Uterus (tissue), 4 donors: Measurements from ENCODE around the gene OLIG1. TPM values are rescaled to one million over a fixed set of nuclear protein-coding genes. Genes with fewer than 3 reads are reported as not detected.

Source experiments
- DNase-seq, 2 donors: peaks; one replicate each; pipeline ENCODE4 v3.0.0-alpha.2; 2019 to 2020
- H3K27ac ChIP-seq, 2 donors: fragments of 200-600 bp; sonication (generic); 1 replicate in 1 of 2; 2 replicates in 1 of 2; pipeline ENCODE4 v1.5.1; 2016 to 2018
- H3K27me3 ChIP-seq, 2 donors: fragments of 200-600 bp; sonication (generic); one replicate each; pipeline ENCODE4 v1.5.1; 2018 to 2019; ENCODE audit warnings: control low read depth in 1 of 2
- H3K36me3 ChIP-seq, 2 donors: fragments of 200-600 bp; sonication (generic); one replicate each; pipeline ENCODE4 v1.5.1; 2019; ENCODE audit warnings: control low read depth in 1 of 2
- H3K4me1 ChIP-seq, 2 donors: fragments of 200-600 bp; sonication (generic); one replicate each; pipeline ENCODE4 v1.5.1; 2018 to 2019; ENCODE audit warnings: control low read depth in 1 of 2
- H3K4me3 ChIP-seq, 2 donors: fragments of 200-600 bp; sonication (generic); 1 replicate in 1 of 2; 2 replicates in 1 of 2; pipeline ENCODE4 v1.5.1; 2018 to 2019; ENCODE audit warnings: mild to moderate bottlenecking in 1 of 2
- H3K9me3 ChIP-seq, 2 donors: fragments of 200-600 bp; sonication (generic); one replicate each; pipeline ENCODE4 v1.5.1; 2019; ENCODE audit warnings: control low read depth in 1 of 2
- POLR2A ChIP-seq, 2 donors: fragments of 450-650 bp; IDR thresholded peaks; one replicate each; pipeline ENCODE4 v1.6.1; 2016; ENCODE audit warnings: antibody characterized with exemption in 2 of 2, mild to moderate bottlenecking in 1 of 2, moderate library complexity in 1 of 2
- intact Hi-C: fragments of 100-400 bp; cut with DNase I; formaldehyde crosslinking; loops from one replicate; pipeline ENCODE4 v1.15.1; 2023; ENCODE audit warnings: low total_unique reads
- total RNA-seq, 4 donors: library from RNA; depleted of rRNA in 3 of 4; stranded (reverse); fragments of >200 nt in 3 of 4; gene quantifications; one replicate each; pipeline versions ENCODE4 v1.1.0 to v1.2.4, GENCODE V29; 2014 to 2023
- TF ChIP-seq, protein P1 (sequence below), 4 experiments: fragments of 200-600 bp in 2 of 4; fragments of 450-650 bp in 2 of 4; sonication (generic) in 2 of 4; IDR thresholded peaks; one replicate each; pipeline ENCODE4 v1.5.1; 2016 to 2019; ENCODE audit warnings: antibody characterized with exemption in 4 of 4, mild to moderate bottlenecking in 2 of 4, moderate library complexity in 1 of 4
- donor health status: DM: yes; HTN: yes; CAD: no.

Gene OLIG1
- total RNA-seq, 4 donors from 2014 or later: not detected

DNA sequence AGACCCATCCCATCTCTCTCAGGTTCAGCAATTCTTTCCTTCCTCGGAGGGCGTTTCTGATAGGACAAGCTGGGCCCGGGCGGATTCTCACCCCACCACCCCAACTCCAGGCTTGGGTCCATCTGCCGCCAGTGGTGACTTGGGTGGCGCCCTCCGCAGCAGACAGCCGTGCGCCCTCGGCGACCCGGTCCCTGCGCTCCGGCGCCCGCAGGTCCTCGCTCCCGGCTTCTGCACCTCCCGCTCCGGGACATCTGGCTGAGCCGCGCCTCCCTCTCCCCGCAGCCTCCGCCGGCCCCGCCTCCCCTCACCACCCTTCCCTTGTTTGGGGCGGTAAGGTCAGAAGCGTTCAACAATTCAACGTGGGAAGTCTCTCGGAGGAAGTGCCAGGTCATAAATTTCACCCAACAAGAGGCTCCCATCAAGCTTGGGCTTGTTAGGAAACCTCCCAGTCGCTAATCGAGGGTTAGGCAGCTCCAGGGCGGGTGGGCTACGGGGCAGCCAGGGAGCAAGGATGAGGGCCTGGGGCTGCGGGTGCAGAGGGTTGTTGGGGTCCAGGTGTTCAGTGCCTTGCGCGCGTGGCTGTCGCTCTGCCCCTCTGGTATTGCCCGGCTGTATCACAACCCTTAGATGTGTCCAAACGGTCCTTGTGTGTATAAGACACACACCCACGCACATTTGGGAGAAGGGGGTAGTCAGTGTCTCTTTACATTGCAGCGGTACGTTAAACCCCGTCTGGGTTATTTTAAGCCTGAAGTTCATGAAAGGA is 39.8 kb downstream of the OLIG1 start:
- peaks cover 4 to 32% of the 10 kb centered on the region in 2 donors for H3K27me3 ChIP-seq
- H3K27ac ChIP-seq: no peak overlapping the region
- H3K9me3 ChIP-seq: no peaks in the 10 kb centered on the region
- DNase-seq: no peak
- no peak overlapping the region for H3K4me3 ChIP-seq
- H3K36me3 ChIP-seq: no peaks in the 10 kb centered on the region
- intact Hi-C loops: no loop called here
- H3K4me1 ChIP-seq: peaks cover 0 to 3% of the 10 kb centered on the region in 2 donors
- TF ChIP-seq, protein P1, sequence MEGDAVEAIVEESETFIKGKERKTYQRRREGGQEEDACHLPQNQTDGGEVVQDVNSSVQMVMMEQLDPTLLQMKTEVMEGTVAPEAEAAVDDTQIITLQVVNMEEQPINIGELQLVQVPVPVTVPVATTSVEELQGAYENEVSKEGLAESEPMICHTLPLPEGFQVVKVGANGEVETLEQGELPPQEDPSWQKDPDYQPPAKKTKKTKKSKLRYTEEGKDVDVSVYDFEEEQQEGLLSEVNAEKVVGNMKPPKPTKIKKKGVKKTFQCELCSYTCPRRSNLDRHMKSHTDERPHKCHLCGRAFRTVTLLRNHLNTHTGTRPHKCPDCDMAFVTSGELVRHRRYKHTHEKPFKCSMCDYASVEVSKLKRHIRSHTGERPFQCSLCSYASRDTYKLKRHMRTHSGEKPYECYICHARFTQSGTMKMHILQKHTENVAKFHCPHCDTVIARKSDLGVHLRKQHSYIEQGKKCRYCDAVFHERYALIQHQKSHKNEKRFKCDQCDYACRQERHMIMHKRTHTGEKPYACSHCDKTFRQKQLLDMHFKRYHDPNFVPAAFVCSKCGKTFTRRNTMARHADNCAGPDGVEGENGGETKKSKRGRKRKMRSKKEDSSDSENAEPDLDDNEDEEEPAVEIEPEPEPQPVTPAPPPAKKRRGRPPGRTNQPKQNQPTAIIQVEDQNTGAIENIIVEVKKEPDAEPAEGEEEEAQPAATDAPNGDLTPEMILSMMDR (IDR thresholded peaks at IDR 0.05): no peak
- no peak for TF ChIP-seq POLR2A (IDR thresholded peaks at IDR 0.05)

- H3K4me1 ChIP-seq: peaks cover 0 to 3% of the 10 kb centered on the region in 2 donors
- DNase-seq: no peak
- H3K27me3 ChIP-seq: peaks cover 4 to 32% of the 10 kb centered on the region in 2 donors
- intact Hi-C loops: no loop called here
- no peak for TF ChIP-seq POLR2A (IDR thresholded peaks at IDR 0.05)
- TF ChIP-seq, protein P1 (IDR thresholded peaks at IDR 0.05): no peak
- no peak overlapping the region for H3K27ac ChIP-seq
- H3K4me3 ChIP-seq: no peak overlapping the region
- H3K9me3 ChIP-seq: no peaks in the 10 kb centered on the region
- H3K36me3 ChIP-seq: no peaks in the 10 kb centered on the region
These were observed 40.4 kb downstream of the OLIG1 start for GRCh38 chr21:33110340-33110715.

GRCh38 chr21:33111577-33111976 is 41.6 kb downstream of the OLIG1 start:
- no peak for DNase-seq
- peaks cover 0 to 3% of the 10 kb centered on the region in 2 donors for H3K4me1 ChIP-seq
- H3K27ac ChIP-seq: no peak overlapping the region
- intact Hi-C loops: no loop called here
- no peaks in the 10 kb centered on the region for H3K36me3 ChIP-seq
- H3K27me3 ChIP-seq: peaks cover 4 to 32% of the 10 kb centered on the region in 2 donors
- no peak overlapping the region for H3K4me3 ChIP-seq
- no peaks in the 10 kb centered on the region for H3K9me3 ChIP-seq
- TF ChIP-seq, protein P1 (IDR thresholded peaks at IDR 0.05): no peak
- no peak for TF ChIP-seq POLR2A (IDR thresholded peaks at IDR 0.05)

DNA sequence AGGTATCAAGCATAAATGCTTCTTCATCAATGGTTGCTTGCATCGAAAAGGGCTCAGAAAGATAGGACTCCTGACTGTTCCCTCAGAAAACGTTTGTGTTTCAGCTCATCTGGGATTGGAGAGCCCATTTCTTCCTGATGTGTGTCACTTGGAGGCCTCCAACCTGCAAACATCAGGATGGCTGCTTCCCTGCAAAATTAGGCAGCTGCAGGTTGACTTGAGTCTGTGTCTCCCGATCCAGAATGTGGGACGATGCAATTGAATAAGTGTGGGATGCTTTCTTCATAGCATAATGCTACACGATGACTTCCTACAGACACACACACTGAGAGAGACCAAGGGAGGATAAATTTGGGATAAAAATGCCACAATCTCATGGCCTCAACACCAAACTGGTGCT is 42.2 kb downstream of the OLIG1 start:
- no peak for DNase-seq
- Histone ChIP-seq H3K27ac (no peak overlapping the region), H3K4me1 (peaks cover 0 to 3% of the 10 kb centered on the region in 2 donors), H3K4me3 (no peak overlapping the region), H3K9me3 (no peaks in the 10 kb centered on the region), H3K36me3 (no peaks in the 10 kb centered on the region), H3K27me3 (peaks cover 4 to 32% of the 10 kb centered on the region in 2 donors)
- TF ChIP-seq, protein P1 (IDR thresholded peaks at IDR 0.05): no peak
- no peak for TF ChIP-seq POLR2A (IDR thresholded peaks at IDR 0.05)
- intact Hi-C loops: no loop called here

DNA sequence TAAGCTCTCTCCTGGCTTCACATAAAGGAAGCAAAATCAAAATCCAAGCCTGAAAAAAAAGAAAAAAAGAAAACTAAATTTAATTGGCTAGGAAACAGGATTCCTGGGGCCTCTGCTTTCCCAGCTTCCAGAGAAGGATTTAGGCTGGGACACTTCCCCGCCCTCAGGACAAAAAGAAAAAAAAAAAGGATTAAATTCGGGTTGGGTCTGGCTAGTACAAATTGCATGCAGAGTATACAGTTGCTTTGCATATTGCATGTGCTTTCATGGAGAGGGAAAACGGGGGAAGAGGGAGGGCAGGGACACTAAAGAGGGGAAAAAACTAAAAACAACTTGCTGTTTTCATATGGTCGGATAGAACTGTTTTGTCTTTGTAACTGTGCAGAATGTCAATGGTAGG is 42.7 kb downstream of the OLIG1 start:
- H3K9me3 ChIP-seq: no peaks in the 10 kb centered on the region
- peaks cover 4 to 32% of the 10 kb centered on the region in 2 donors for H3K27me3 ChIP-seq
- intact Hi-C loops: no loop called here

More for the DNA sequence above, 42.7 kb downstream of the OLIG1 start:
- TF ChIP-seq POLR2A (IDR thresholded peaks at IDR 0.05): no peak
- TF ChIP-seq, protein P1 (IDR thresholded peaks at IDR 0.05): no peak
- Histone ChIP-seq H3K4me3 (no peak overlapping the region), H3K4me1 (peaks cover 0 to 3% of the 10 kb centered on the region in 2 donors), H3K36me3 (no peaks in the 10 kb centered on the region), H3K27ac (no peak overlapping the region)
- no peak for DNase-seq
